Lower leg skin (tissue), 3 donors: Measurements from ENCODE around the gene CPAMD8.

Experiments
- CTCF ChIP-seq, 3 donors: fragments of 450-650 bp; IDR thresholded peaks; one replicate each; pipeline ENCODE4 v1.5.1; 2016; ENCODE audit warnings: antibody characterized with exemption in 3 of 3, mild to moderate bottlenecking in 3 of 3, moderate library complexity in 2 of 3
- POLR2A ChIP-seq, 2 donors: fragments of 450-650 bp; IDR thresholded peaks; one replicate each; pipeline ENCODE4 v1.6.1; 2016 to 2017; ENCODE audit warnings: antibody characterized with exemption in 2 of 2, mild to moderate bottlenecking in 1 of 2, moderate library complexity in 1 of 2

GRCh38 chr19:17052439-17052838 is 25.8 kb upstream of the CPAMD8 start:
- TF ChIP-seq CTCF (IDR thresholded peaks at IDR 0.05) = no peak
- TF ChIP-seq POLR2A (IDR thresholded peaks at IDR 0.05) = no peak
